ENCODE data around the gene LTB.

LTB gene

GRCh38 chr6:31582230-31582643 is at the start of gene LTB:
TSS of gene LTB (minus strand) at chr6:31582424. CDS start at chr6:31582417, 7 bp downstream.
- H3K9me3 Mint-ChIP-seq, result no peaks in the 10 kb centered on the region
- peaks cover 23% of the 10 kb centered on the region for H3K36me3 Mint-ChIP-seq
- peak within 1 kb of the TSS; percentile 92 for H3K4me3 Mint-ChIP-seq
- H3K27me3 Mint-ChIP-seq, result no peaks in the 10 kb centered on the region
- H3K4me1 Mint-ChIP-seq, result peaks cover 64% of the 10 kb centered on the region
- ATAC-seq, result peak; percentile 71
- H3K27ac Mint-ChIP-seq, result peak within 1 kb of the TSS; percentile 96

- Mint-ChIP-seq H3K36me3 (peaks cover 92% of the 10 kb centered on the region), H3K4me1 (peaks cover 6% of the 10 kb centered on the region), H3K9me3 (no peaks in the 10 kb centered on the region), H3K27ac (peak overlapping the region; percentile 25), H3K4me3 (no peak overlapping the region), H3K27me3 (no peaks in the 10 kb centered on the region)
- ATAC-seq, result no peak
These were observed 49.6 kb upstream of the LTB start for GRCh38 chr6:31631681-31632278.

- peaks cover 6% of the 10 kb centered on the region for H3K4me1 Mint-ChIP-seq
- peak overlapping the region; percentile 25 for H3K27ac Mint-ChIP-seq
- H3K9me3 Mint-ChIP-seq, result no peaks in the 10 kb centered on the region
- H3K36me3 Mint-ChIP-seq, result peaks cover 92% of the 10 kb centered on the region
- H3K4me3 Mint-ChIP-seq, result no peak overlapping the region
- ATAC-seq, result no peak
- no peaks in the 10 kb centered on the region for H3K27me3 Mint-ChIP-seq
These were observed 49.0 kb upstream of the LTB start for GRCh38 chr6:31631209-31631608.

GRCh38 chr6:31630177-31630934 is 48.1 kb upstream of the LTB start:
- Mint-ChIP-seq H3K4me3 (no peak overlapping the region), H3K27me3 (no peaks in the 10 kb centered on the region), H3K9me3 (no peaks in the 10 kb centered on the region), H3K4me1 (peaks cover 6% of the 10 kb centered on the region), H3K36me3 (peaks cover 95% of the 10 kb centered on the region), H3K27ac (peak overlapping the region; percentile 25)
- ATAC-seq, result no peak

- Mint-ChIP-seq H3K9me3 (no peaks in the 10 kb centered on the region), H3K4me1 (peaks cover 6% of the 10 kb centered on the region), H3K27ac (no peak overlapping the region), H3K36me3 (peaks cover 89% of the 10 kb centered on the region), H3K4me3 (no peak overlapping the region), H3K27me3 (no peaks in the 10 kb centered on the region)
- ATAC-seq, result no peak
These were observed 46.8 kb upstream of the LTB start for GRCh38 chr6:31629014-31629413.

- no peaks in the 10 kb centered on the region for H3K27me3 Mint-ChIP-seq
- H3K4me3 Mint-ChIP-seq, result no peak overlapping the region
- H3K36me3 Mint-ChIP-seq, result peaks cover 82% of the 10 kb centered on the region
- peak overlapping the region; percentile 1 for H3K27ac Mint-ChIP-seq
- no peak for ATAC-seq
- H3K4me1 Mint-ChIP-seq, result peaks cover 6% of the 10 kb centered on the region
- no peaks in the 10 kb centered on the region for H3K9me3 Mint-ChIP-seq
These were observed 45.6 kb upstream of the LTB start for GRCh38 chr6:31627690-31628287.

GRCh38 chr6:31626952-31627351 is 44.7 kb upstream of the LTB start:
- Mint-ChIP-seq H3K27me3 (no peaks in the 10 kb centered on the region), H3K27ac (peak overlapping the region; percentile 1), H3K9me3 (no peaks in the 10 kb centered on the region), H3K4me1 (peaks cover 15% of the 10 kb centered on the region), H3K36me3 (peaks cover 82% of the 10 kb centered on the region), H3K4me3 (no peak overlapping the region)
- ATAC-seq, result no peak

GRCh38 chr6:31624070-31624469 is 41.8 kb upstream of the LTB start:
- no peak overlapping the region for H3K4me3 Mint-ChIP-seq

GRCh38 chr6:31622684-31623091 is 40.5 kb upstream of the LTB start:
- H3K4me3 Mint-ChIP-seq, result peak overlapping the region; percentile 82
- H3K27ac Mint-ChIP-seq, result peak overlapping the region; percentile 88
- no peak for ATAC-seq

More at GRCh38 chr6:31624070-31624469, 41.8 kb upstream of the LTB start:
- Mint-ChIP-seq H3K9me3 (no peaks in the 10 kb centered on the region), H3K4me1 (peaks cover 24% of the 10 kb centered on the region), H3K27me3 (no peaks in the 10 kb centered on the region), H3K36me3 (peaks cover 61% of the 10 kb centered on the region), H3K27ac (no peak overlapping the region)
- no peak for ATAC-seq

GRCh38 chr6:31621991-31622390 is 39.8 kb upstream of the LTB start:
- ATAC-seq, result no peak
- Mint-ChIP-seq H3K27ac (peak overlapping the region; percentile 88), H3K9me3 (no peaks in the 10 kb centered on the region)

More at GRCh38 chr6:31622684-31623091, 40.5 kb upstream of the LTB start:
- Mint-ChIP-seq H3K36me3 (peaks cover 51% of the 10 kb centered on the region), H3K27me3 (no peaks in the 10 kb centered on the region), H3K9me3 (no peaks in the 10 kb centered on the region), H3K4me1 (peaks cover 22% of the 10 kb centered on the region)

GRCh38 chr6:31621320-31621939 is 39.2 kb upstream of the LTB start:
- H3K27ac Mint-ChIP-seq, result peak overlapping the region; percentile 88
- peaks cover 39% of the 10 kb centered on the region for H3K36me3 Mint-ChIP-seq
- H3K9me3 Mint-ChIP-seq, result no peaks in the 10 kb centered on the region
- H3K4me3 Mint-ChIP-seq, result peak overlapping the region; percentile 82
- no peak for ATAC-seq
- H3K4me1 Mint-ChIP-seq, result peaks cover 22% of the 10 kb centered on the region
- no peaks in the 10 kb centered on the region for H3K27me3 Mint-ChIP-seq

More at GRCh38 chr6:31621991-31622390, 39.8 kb upstream of the LTB start:
- H3K4me3 Mint-ChIP-seq, result peak overlapping the region; percentile 82
- H3K36me3 Mint-ChIP-seq, result peaks cover 44% of the 10 kb centered on the region
- peaks cover 18% of the 10 kb centered on the region for H3K4me1 Mint-ChIP-seq
- H3K27me3 Mint-ChIP-seq, result no peaks in the 10 kb centered on the region

- H3K27me3 Mint-ChIP-seq, result no peaks in the 10 kb centered on the region
- H3K36me3 Mint-ChIP-seq, result peaks cover 32% of the 10 kb centered on the region
- peak within 1 kb of the TSS; percentile 88 for H3K27ac Mint-ChIP-seq
- H3K9me3 Mint-ChIP-seq, result no peaks in the 10 kb centered on the region
- peaks cover 29% of the 10 kb centered on the region for H3K4me1 Mint-ChIP-seq
- ATAC-seq, result peak; percentile 58
- H3K4me3 Mint-ChIP-seq, result peak within 1 kb of the TSS; percentile 82
These were observed 38.5 kb upstream of the LTB start, which contains the start of gene PRRC2A for GRCh38 chr6:31620586-31621319. TSS of gene PRRC2A (plus strand) at chr6:31620715. CDS start at chr6:31622790, 2,075 bp downstream.

GRCh38 chr6:31619805-31620585 is 37.8 kb upstream of the LTB start:
- peak; percentile 96 for ATAC-seq
- peak overlapping the region; percentile 82 for H3K4me3 Mint-ChIP-seq
- peaks cover 24% of the 10 kb centered on the region for H3K36me3 Mint-ChIP-seq
- peaks cover 36% of the 10 kb centered on the region for H3K4me1 Mint-ChIP-seq
- H3K27me3 Mint-ChIP-seq, result no peaks in the 10 kb centered on the region
- peak overlapping the region; percentile 88 for H3K27ac Mint-ChIP-seq
- no peaks in the 10 kb centered on the region for H3K9me3 Mint-ChIP-seq

GRCh38 chr6:31617010-31617409 is 34.8 kb upstream of the LTB start:
- Mint-ChIP-seq H3K4me3 (no peak overlapping the region), H3K4me1 (peaks cover 40% of the 10 kb centered on the region), H3K36me3 (peaks cover 7% of the 10 kb centered on the region), H3K27me3 (no peaks in the 10 kb centered on the region), H3K9me3 (no peaks in the 10 kb centered on the region), H3K27ac (no peak overlapping the region)
- no peak for ATAC-seq

Measured in stimulated activated memory B cell treated with anti-CD40 and anti-IgM and Interleukin-4, amounts not matched to agents 10 μg/mL and 1 μg/mL and 100 μg/mL, for 72 hours (primary cell).